PFSK-1 (cell line): ENCODE results near the gene SIPA1L3.

Experiments
- POLR2AphosphoS5 ChIP-seq: IDR thresholded peaks from 2 replicates; pipeline ENCODE4 v1.6.1; 2012; ENCODE audit warnings: low read depth, mild to moderate bottlenecking, control low read depth, low read length, moderate library complexity
- TAF1 ChIP-seq: IDR thresholded peaks from 2 replicates; pipeline ENCODE4 v1.6.1; 2012; ENCODE audit warnings: low read length, control low read depth, borderline replicate concordance; ENCODE audit not compliant: insufficient read depth

GRCh38 chr19:38190061-38190460 lies 283.1 kb downstream of the SIPA1L3 start:
- TF ChIP-seq TAF1: no peak
- no peak for TF ChIP-seq POLR2AphosphoS5
